ENCODE results near the gene XPO6.

GRCh38 chr16:28156056-28156680 is 55.6 kb downstream of the XPO6 start:
- TF ChIP-seq CTCF (IDR thresholded peaks at IDR 0.05) (no peak), POLR2A (IDR thresholded peaks at IDR 0.05) (no peak)
